ENCODE results near the gene KANK3. TPM values are rescaled to one million over a fixed set of nuclear protein-coding genes. Genes with fewer than 3 reads are reported as not detected.
"Not testable (repeated sequence)": the region's sequence is repeated elsewhere in the genome, so short reads cannot be mapped to it uniquely, and the experiment has no call there.

KANK3 gene
- polyA plus RNA-seq, 1 donor (not counting 4 experiments of a cell fraction or from before 2014, with no cell fraction given) = 0.16 TPM

GRCh38 chr19:8387688-8388611, 44.9 kb upstream of the KANK3 start:
- FAIRE-seq = no peak
- Histone ChIP-seq H3K9me1 (ENCODE audit: control insufficient read depth, extremely low read depth, insufficient read depth, low read length) (peaks cover 6% of the 10 kb centered on the region), H3K9ac (ENCODE audit: control insufficient read depth, extremely low read depth, insufficient read depth, low read length) (no peak overlapping the region), H3K4me3 (ENCODE audit: control insufficient read depth in 2 of 3, extremely low read depth in 1 of 3, insufficient read depth in 2 of 3, low read depth in 1 of 3, low read length in 3 of 3) (no peak overlapping the region), H3K4me2 (ENCODE audit: control insufficient read depth, extremely low read depth, insufficient read depth, low read depth, low read length) (no peak overlapping the region), H2AFZ (ENCODE audit: control insufficient read depth, low read length) (no peak overlapping the region), H4K20me1 (ENCODE audit: control insufficient read depth, extremely low read depth, insufficient read depth, low read length) (no peaks in the 10 kb centered on the region), H3K27me3 (ENCODE audit: control insufficient read depth, extremely low read depth, insufficient read depth, low read length) (no peaks in the 10 kb centered on the region), H3K79me2 (ENCODE audit: control insufficient read depth, insufficient read depth, low read length) (peaks cover 15% of the 10 kb centered on the region), H3K4me1 (ENCODE audit: control insufficient read depth, extremely low read depth, insufficient read depth, low read length) (peaks cover 13% of the 10 kb centered on the region), H3K36me3 (ENCODE audit: control insufficient read depth in 2 of 2, extremely low read depth in 1 of 2, insufficient read depth in 2 of 2, low read length in 2 of 2) (no peaks in the 10 kb centered on the region), H3K9me3 (ENCODE audit: control insufficient read depth, low read depth, low read length) (no peaks in the 10 kb centered on the region), H3K27ac (ENCODE audit: control insufficient read depth, insufficient read depth, low read length) (no peak overlapping the region)
- no peak for DNase-seq (ENCODE audit: low read depth, low spot score)
- dilution Hi-C loops (cut with MboI; ENCODE audit: extremely low pct_ligation_motif_present, low sequenced_read_pairs) = no loop called here
- no peak for TF ChIP-seq CTCF (optimal IDR thresholded peaks at IDR 0.05 in 1 of 3, IDR thresholded peaks at IDR 0.05 in 1 of 3, conservative IDR thresholded peaks at IDR 0.05 in 1 of 3; ENCODE audit: extremely low read depth in 1 of 3, insufficient read depth in 2 of 3, low read length in 3 of 3)
- TF ChIP-seq EZH2 (IDR thresholded peaks at IDR 0.05; ENCODE audit: low read length) = no peak

- H2AFZ ChIP-seq (ENCODE audit: control insufficient read depth, low read length) = no peak overlapping the region
- no peak for FAIRE-seq
- TF ChIP-seq CTCF (optimal IDR thresholded peaks at IDR 0.05 in 1 of 3, IDR thresholded peaks at IDR 0.05 in 1 of 3, conservative IDR thresholded peaks at IDR 0.05 in 1 of 3; ENCODE audit: extremely low read depth in 1 of 3, insufficient read depth in 2 of 3, low read length in 3 of 3) (no peak), EZH2 (IDR thresholded peaks at IDR 0.05; ENCODE audit: low read length) (no peak)
- H3K36me3 ChIP-seq (ENCODE audit: control insufficient read depth in 2 of 2, extremely low read depth in 1 of 2, insufficient read depth in 2 of 2, low read length in 2 of 2) = no peaks in the 10 kb centered on the region
- no peaks in the 10 kb centered on the region for H3K27me3 ChIP-seq (ENCODE audit: control insufficient read depth, extremely low read depth, insufficient read depth, low read length)
- no peak overlapping the region for H3K27ac ChIP-seq (ENCODE audit: control insufficient read depth, insufficient read depth, low read length)
- H3K9me1 ChIP-seq (ENCODE audit: control insufficient read depth, extremely low read depth, insufficient read depth, low read length) = peaks cover 6% of the 10 kb centered on the region
- no peaks in the 10 kb centered on the region for H3K9me3 ChIP-seq (ENCODE audit: control insufficient read depth, low read depth, low read length)
- dilution Hi-C loops (cut with MboI; ENCODE audit: extremely low pct_ligation_motif_present, low sequenced_read_pairs) = no loop called here
- H3K79me2 ChIP-seq (ENCODE audit: control insufficient read depth, insufficient read depth, low read length) = peaks cover 12% of the 10 kb centered on the region
- no peaks in the 10 kb centered on the region for H4K20me1 ChIP-seq (ENCODE audit: control insufficient read depth, extremely low read depth, insufficient read depth, low read length)
- peaks cover 13% of the 10 kb centered on the region for H3K4me1 ChIP-seq (ENCODE audit: control insufficient read depth, extremely low read depth, insufficient read depth, low read length)
- no peak overlapping the region for H3K4me3 ChIP-seq (ENCODE audit: control insufficient read depth in 2 of 3, extremely low read depth in 1 of 3, insufficient read depth in 2 of 3, low read depth in 1 of 3, low read length in 3 of 3)
- DNase-seq (ENCODE audit: low read depth, low spot score) = no peak
- H3K4me2 ChIP-seq (ENCODE audit: control insufficient read depth, extremely low read depth, insufficient read depth, low read depth, low read length) = no peak overlapping the region
- H3K9ac ChIP-seq (ENCODE audit: control insufficient read depth, extremely low read depth, insufficient read depth, low read length) = no peak overlapping the region
Measured at GRCh38 chr19:8386990-8387389, 43.9 kb upstream of the KANK3 start.

DNA sequence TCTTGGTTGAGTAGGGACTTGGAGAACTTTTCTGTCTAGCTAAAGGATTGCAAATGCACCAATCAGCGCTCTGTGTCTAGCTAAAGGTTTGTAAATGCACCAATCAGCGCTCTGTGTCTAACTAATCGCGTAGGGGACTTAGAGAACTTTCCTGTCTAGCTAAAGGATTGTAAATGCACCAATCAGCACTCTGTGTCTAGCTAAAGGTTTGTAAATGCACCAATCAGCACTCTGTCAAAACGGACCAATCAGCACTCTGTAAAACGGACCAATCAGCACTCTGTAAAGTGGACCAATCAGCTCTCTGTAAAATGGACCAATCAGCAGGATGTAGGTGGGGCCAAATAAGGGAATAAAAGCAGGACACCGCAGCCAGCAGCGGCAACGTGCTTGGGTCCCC, 43.4 kb upstream of the KANK3 start:
- DNase-seq (ENCODE audit: low read depth, low spot score); H3K4me2 ChIP-seq (ENCODE audit: control insufficient read depth, extremely low read depth, insufficient read depth, low read depth, low read length); H3K9ac ChIP-seq (ENCODE audit: control insufficient read depth, extremely low read depth, insufficient read depth, low read length); H3K27ac ChIP-seq (ENCODE audit: control insufficient read depth, insufficient read depth, low read length); H3K79me2 ChIP-seq (ENCODE audit: control insufficient read depth, insufficient read depth, low read length); H3K27me3 ChIP-seq (ENCODE audit: control insufficient read depth, extremely low read depth, insufficient read depth, low read length); H2AFZ ChIP-seq (ENCODE audit: control insufficient read depth, low read length); FAIRE-seq; H4K20me1 ChIP-seq (ENCODE audit: control insufficient read depth, extremely low read depth, insufficient read depth, low read length); dilution Hi-C loops (cut with MboI; ENCODE audit: extremely low pct_ligation_motif_present, low sequenced_read_pairs); H3K36me3 ChIP-seq (ENCODE audit: control insufficient read depth in 2 of 2, extremely low read depth in 1 of 2, insufficient read depth in 2 of 2, low read length in 2 of 2); H3K9me1 ChIP-seq (ENCODE audit: control insufficient read depth, extremely low read depth, insufficient read depth, low read length); H3K9me3 ChIP-seq (ENCODE audit: control insufficient read depth, low read depth, low read length); H3K4me3 ChIP-seq (ENCODE audit: control insufficient read depth in 2 of 3, extremely low read depth in 1 of 3, insufficient read depth in 2 of 3, low read depth in 1 of 3, low read length in 3 of 3): not testable (repeated sequence)
- peaks cover 13% of the 10 kb centered on the region for H3K4me1 ChIP-seq (ENCODE audit: control insufficient read depth, extremely low read depth, insufficient read depth, low read length)

All from keratinocyte (primary cell).